HCT116 (cell line): Measurements from ENCODE around the gene KRT12. TPM values are rescaled to one million over a fixed set of nuclear protein-coding genes. Genes with fewer than 3 reads are reported as not detected.

Source experiments
- ATAC-seq: fragments of 200-7000 bp; cut with Tn5 transposase; 2 replicates; pipeline ENCODE4 v1.9.1; 2020; ENCODE audit warnings: mild to moderate bottlenecking, moderate library complexity
- BruUV-seq: library from RNA; stranded (reverse); fragments of 400-500 nt; replicated peaks from 2 replicates; lab custom pipeline; 2021; lab: Mats Ljungman, UMichigan
- CTCF ChIA-PET: fragments of 300-600 bp; sonication (Branson Sonifier 250); formaldehyde crosslinking; loops from one replicate; lab custom pipeline; 2021; ENCODE audit warnings: antibody characterized with exemption; lab: Charles Lee
- POLR2A ChIA-PET: fragments of 300-600, 350-600 bp; sonication (Branson Sonifier 250); formaldehyde crosslinking; loops from one replicate; lab custom pipeline; 2021; ENCODE audit warnings: antibody characterized with exemption; lab: Charles Lee
- RAD21 ChIA-PET, 2 experiments: fragments of 300-600 bp; sonication (Branson Sonifier 250); formaldehyde crosslinking; loops; one replicate each; lab custom pipeline; 2023; ENCODE audit warnings: low total read pairs in 2 of 2; ENCODE audit not compliant: uncharacterized antibody in 2 of 2, unreplicated experiment in 2 of 2, low non-redundant PET in 1 of 2; lab: Charles Lee
- DNase-seq: peaks from one replicate; pipeline ENCODE4 v3.0.0-alpha.2; 2010; ENCODE audit warnings: low read depth, low spot score
- H2AFZ ChIP-seq: fragments of 200-600 bp; shearing (Covaris generic), sonication (generic); 2 replicates; pipeline ENCODE4 v1.6.1; 2017; ENCODE audit warnings: low read depth, mixed run types, mixed read lengths, antibody characterized with exemption, low read length; ENCODE audit not compliant: poor library complexity, severe bottlenecking
- H3K27ac ChIP-seq: 2 replicates; pipeline ENCODE4 v1.5.1; 2012; ENCODE audit warnings: low read depth, low read length
- H3K27me3 ChIP-seq: fragments of 200-600 bp; sonication (generic); 2 replicates; pipeline ENCODE4 v1.6.1; 2016; ENCODE audit warnings: mixed run types, low read length, mixed read lengths; ENCODE audit not compliant: insufficient read depth
- H3K36me3 ChIP-seq, 2 experiments: fragments of 200-500 bp in 1 of 2; fragments of 200-600 bp in 1 of 2; sonication (Bioruptor generic) in 1 of 2; sonication (generic) in 1 of 2; 2 replicates each; pipeline versions ENCODE4 v1.5.1 to v1.6.1; 2014 to 2016; ENCODE audit warnings: low read length in 2 of 2, inconsistent platforms in 1 of 2, mixed read lengths in 1 of 2, mixed run types in 1 of 2; ENCODE audit not compliant: insufficient read depth in 2 of 2, control insufficient read depth in 1 of 2
- H3K4me1 ChIP-seq, 2 experiments: fragments of 200-600 bp in 1 of 2; sonication (generic) in 1 of 2; 2 replicates each; pipeline versions ENCODE4 v1.5.1 to v1.6.1; 2012 to 2017; ENCODE audit warnings: low read length in 2 of 2, inconsistent platforms in 1 of 2, mild to moderate bottlenecking in 1 of 2, mixed read lengths in 1 of 2, mixed run types in 1 of 2, moderate library complexity in 1 of 2; ENCODE audit not compliant: insufficient read depth in 2 of 2, control insufficient read depth in 1 of 2
- H3K4me2 ChIP-seq: fragments of 200-600 bp; sonication (generic); 2 replicates; pipeline ENCODE4 v1.6.1; 2017; ENCODE audit warnings: mixed run types, low read length, mixed read lengths
- H3K4me3 ChIP-seq, 2 experiments: fragments of 200-600 bp in 1 of 2; sonication (generic) in 1 of 2; replicated peaks in 1 of 2; 2 replicates each; pipeline ENCODE4 v1.5.1; 2011 to 2016; ENCODE audit warnings: low read length in 2 of 2, control low read depth in 1 of 2, low read depth in 1 of 2, mild to moderate bottlenecking in 1 of 2, mixed read lengths in 1 of 2, mixed run types in 1 of 2
- H3K79me2 ChIP-seq: fragments of 200-600 bp; sonication (generic); 2 replicates; pipeline ENCODE4 v1.6.1; 2017; ENCODE audit warnings: mild to moderate bottlenecking, mixed run types, low read length, moderate library complexity, mixed read lengths; ENCODE audit not compliant: insufficient read depth
- H3K9ac ChIP-seq: fragments of 200-600 bp; sonication (generic); 2 replicates; pipeline ENCODE4 v1.6.1; 2016; ENCODE audit warnings: low read length, mixed read lengths
- H3K9me2 ChIP-seq: fragments of 200-600 bp; sonication (generic), shearing (Covaris generic); 2 replicates; pipeline ENCODE4 v1.6.1; 2017; ENCODE audit warnings: mixed run types, mild to moderate bottlenecking, moderate library complexity; ENCODE audit not compliant: insufficient read depth
- H3K9me3 ChIP-seq, 2 experiments: fragments of 200-500 bp in 1 of 2; fragments of 200-600 bp in 1 of 2; sonication (Bioruptor generic) in 1 of 2; sonication (generic) in 1 of 2; 2 replicates each; pipeline ENCODE4 v1.6.1; 2014 to 2017; ENCODE audit warnings: low read length in 2 of 2, mixed read lengths in 2 of 2, inconsistent platforms in 1 of 2, low read depth in 1 of 2, mild to moderate bottlenecking in 1 of 2, mixed run types in 1 of 2, moderate library complexity in 1 of 2; ENCODE audit not compliant: control insufficient read depth in 1 of 2, insufficient read depth in 1 of 2
- H4K20me1 ChIP-seq: fragments of 200-600 bp; sonication (generic), shearing (Covaris generic); 2 replicates; pipeline ENCODE4 v1.6.1; 2017; ENCODE audit warnings: mixed run types, mild to moderate bottlenecking, moderate library complexity; ENCODE audit not compliant: insufficient read depth
- ATF3 ChIP-seq: IDR thresholded peaks from 2 replicates; pipeline ENCODE4 v1.6.1; 2012
- CBX3 ChIP-seq: IDR thresholded peaks from 2 replicates; pipeline ENCODE4 v1.6.1; 2012; ENCODE audit warnings: low read depth
- CTCF ChIP-seq, 3 experiments: fragments of 200-600 bp in 1 of 3; sonication (generic) in 1 of 3; IDR thresholded peaks in 2 of 3; conservative IDR thresholded peaks in 1 of 3; 2 replicates each; pipeline ENCODE4 v1.5.1; 2012 to 2017; ENCODE audit warnings: low read depth in 2 of 3, low read length in 2 of 3, antibody characterized with exemption in 1 of 3, borderline replicate concordance in 1 of 3, control low read depth in 1 of 3, mild to moderate bottlenecking in 1 of 3, mixed read lengths in 1 of 3, mixed run types in 1 of 3, moderate library complexity in 1 of 3; ENCODE audit not compliant: insufficient read depth in 1 of 3
- EGR1 ChIP-seq: IDR thresholded peaks from 2 replicates; pipeline ENCODE4 v1.6.1; 2012; ENCODE audit warnings: low read depth
- MAX ChIP-seq: IDR thresholded peaks from 2 replicates; pipeline ENCODE4 v1.6.1; 2012
- POLR2A ChIP-seq: IDR thresholded peaks from 2 replicates; pipeline ENCODE4 v1.7.0; 2011; ENCODE audit warnings: borderline replicate concordance; ENCODE audit not compliant: insufficient read depth, insufficient read length; ENCODE audit errors: extremely low read depth
- REST ChIP-seq: IDR thresholded peaks from 2 replicates; pipeline ENCODE4 v1.6.1; 2012; ENCODE audit warnings: low read depth
- SP1 ChIP-seq: IDR thresholded peaks from 2 replicates; pipeline ENCODE4 v1.6.1; 2012; ENCODE audit warnings: low read depth
- SRF ChIP-seq: IDR thresholded peaks from 2 replicates; pipeline ENCODE4 v1.6.1; 2012; ENCODE audit warnings: low read depth
- TCF7L2 ChIP-seq: IDR thresholded peaks from 2 replicates; pipeline ENCODE4 v1.7.0; 2011; ENCODE audit warnings: borderline replicate concordance, inconsistent platforms; ENCODE audit not compliant: insufficient read depth, insufficient read length; ENCODE audit errors: extremely low read depth
- intact Hi-C: fragments of 100-400 bp; cut with micrococcal nuclease; formaldehyde crosslinking; loops from 2 replicates; pipeline ENCODE4 v1.10.0; 2022
- total RNA-seq: library from RNA; stranded (reverse); gene quantifications from one replicate; pipeline ENCODE4 v1.2.1, GENCODE V29; 2021; ENCODE audit not compliant: unreplicated experiment

Gene KRT12
- total RNA-seq, 1 experiment from 2014 or later, result not detected

GRCh38 chr17:40832840-40833239 lies 34.2 kb downstream of the KRT12 start:
- Histone ChIP-seq H3K4me3 (no peak overlapping the region), H3K27ac (no peak overlapping the region), H3K4me2 (no peak overlapping the region), H3K27me3 (no peaks in the 10 kb centered on the region), H4K20me1 (no peaks in the 10 kb centered on the region), H3K9me3 (no peaks in the 10 kb centered on the region), H2AFZ (no peak overlapping the region), H3K36me3 (peaks cover 3 to 16% of the 10 kb centered on the region in 2 experiments; a peak in 2 of 4 replicates), H3K4me1 (peaks cover 3 to 11% of the 10 kb centered on the region in 2 experiments; a peak in 3 of 4 replicates), H3K79me2 (peaks cover 34% of the 10 kb centered on the region), H3K9me2 (no peaks in the 10 kb centered on the region), H3K9ac (no peak overlapping the region)
- TF ChIP-seq SP1 (no peak), SRF (no peak), CBX3 (no peak), REST (no peak), EGR1 (no peak), ATF3 (no peak), MAX (no peak), POLR2A (no peak), TCF7L2 (no peak), CTCF (IDR thresholded peaks at IDR 0.05 in 2 of 3, conservative IDR thresholded peaks at IDR 0.05 in 1 of 3; ENCODE audit: borderline replicate concordance in 1 of 3, insufficient read depth in 1 of 3, low read depth in 2 of 3, low read length in 2 of 3) (no peak)
- RAD21 ChIA-PET, result no interaction called here
- intact Hi-C loops, result no loop called here
- no peak for ATAC-seq
- no TSS peak for BruUV-seq
- POLR2A ChIA-PET, result no interaction called here
- DNase-seq, result no peak
- CTCF ChIA-PET, result interaction anchor here (1.0 kb wide), 1 partner anchor 833 kb away, joined by 3 read pairs; no protein-coding TSS in a partner anchor
